H1 (cell line): Measurements from ENCODE around the gene USP10.

Experiments used
- BCL11A ChIP-seq, 2 experiments: IDR thresholded peaks; one replicate each; pipeline ENCODE4 v1.6.1; 2011; ENCODE audit warnings: low read depth in 2 of 2, low read length in 2 of 2, mild to moderate bottlenecking in 2 of 2
- CEBPB ChIP-seq: IDR thresholded peaks from 2 replicates; pipeline ENCODE4 v1.6.1; 2012; ENCODE audit warnings: low read depth, low read length
- EZH2 ChIP-seq: fragments of 200-600 bp; sonication (generic); IDR thresholded peaks from 2 replicates; pipeline ENCODE4 v1.7.1; 2012; ENCODE audit warnings: low read depth, mild to moderate bottlenecking, moderate library complexity, low read length, inconsistent platforms; ENCODE audit not compliant: severe bottlenecking
- POLR2AphosphoS5 ChIP-seq: IDR thresholded peaks from 2 replicates; pipeline ENCODE4 v1.6.1; 2011; ENCODE audit warnings: low read depth, low read length
- RFX5 ChIP-seq: IDR thresholded peaks from 2 replicates; pipeline ENCODE4 v1.6.1; 2011; ENCODE audit warnings: low read depth, low read length, improper control_type of control experiment, borderline replicate concordance
- SP1 ChIP-seq: IDR thresholded peaks from 2 replicates; pipeline ENCODE4 v1.6.1; 2011; ENCODE audit warnings: low read depth, low read length
- TF ChIP-seq, protein P1 (sequence below), 3 experiments: IDR thresholded peaks; 1 replicate in 2 of 3; 2 replicates in 1 of 3; pipeline versions ENCODE4 v1.5.1 to v1.6.1; 2011; ENCODE audit warnings: low read length in 3 of 3, mild to moderate bottlenecking in 3 of 3, inconsistent platforms in 2 of 3, low read depth in 1 of 3, moderate library complexity in 1 of 3; ENCODE audit not compliant: insufficient read depth in 1 of 3; ENCODE audit errors: control extremely low read depth in 1 of 3

DNA sequence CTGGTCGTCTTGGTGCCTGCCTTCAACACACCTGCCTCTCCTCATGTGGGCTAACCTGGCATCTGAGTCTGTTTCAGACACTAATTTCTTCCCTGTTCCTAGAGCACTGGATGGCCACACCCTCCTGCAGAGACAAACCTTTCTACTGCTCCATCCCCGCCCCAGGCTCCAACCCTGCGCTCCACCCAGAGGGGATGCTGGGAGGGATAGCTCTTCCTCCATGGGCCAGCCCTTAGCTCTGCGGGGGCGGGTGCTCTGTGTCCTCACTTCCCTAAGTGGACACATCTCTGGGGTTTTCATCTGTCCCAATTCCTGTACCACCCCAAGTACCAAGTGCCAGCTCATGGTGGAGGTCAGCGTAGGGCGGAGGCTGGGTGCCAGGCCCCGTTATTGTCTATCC, 109.0 kb downstream of the USP10 start:
- no peak for TF ChIP-seq EZH2
- no peak for TF ChIP-seq SP1
- TF ChIP-seq POLR2AphosphoS5 = no peak
- TF ChIP-seq, protein P1, sequence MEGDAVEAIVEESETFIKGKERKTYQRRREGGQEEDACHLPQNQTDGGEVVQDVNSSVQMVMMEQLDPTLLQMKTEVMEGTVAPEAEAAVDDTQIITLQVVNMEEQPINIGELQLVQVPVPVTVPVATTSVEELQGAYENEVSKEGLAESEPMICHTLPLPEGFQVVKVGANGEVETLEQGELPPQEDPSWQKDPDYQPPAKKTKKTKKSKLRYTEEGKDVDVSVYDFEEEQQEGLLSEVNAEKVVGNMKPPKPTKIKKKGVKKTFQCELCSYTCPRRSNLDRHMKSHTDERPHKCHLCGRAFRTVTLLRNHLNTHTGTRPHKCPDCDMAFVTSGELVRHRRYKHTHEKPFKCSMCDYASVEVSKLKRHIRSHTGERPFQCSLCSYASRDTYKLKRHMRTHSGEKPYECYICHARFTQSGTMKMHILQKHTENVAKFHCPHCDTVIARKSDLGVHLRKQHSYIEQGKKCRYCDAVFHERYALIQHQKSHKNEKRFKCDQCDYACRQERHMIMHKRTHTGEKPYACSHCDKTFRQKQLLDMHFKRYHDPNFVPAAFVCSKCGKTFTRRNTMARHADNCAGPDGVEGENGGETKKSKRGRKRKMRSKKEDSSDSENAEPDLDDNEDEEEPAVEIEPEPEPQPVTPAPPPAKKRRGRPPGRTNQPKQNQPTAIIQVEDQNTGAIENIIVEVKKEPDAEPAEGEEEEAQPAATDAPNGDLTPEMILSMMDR (IDR thresholded peaks at IDR 0.05; ENCODE audit: control extremely low read depth in 1 of 3, insufficient read depth in 1 of 3, low read depth in 1 of 3, low read length in 3 of 3) = no peak
- TF ChIP-seq BCL11A (IDR thresholded peaks at IDR 0.05; ENCODE audit: low read depth in 2 of 2, low read length in 2 of 2) = no peak
- TF ChIP-seq RFX5 = no peak
- TF ChIP-seq CEBPB = no peak
